HG03520 (cell line): Measurements from ENCODE around the gene PITPNM3.
"Not testable (repeated sequence)": the region's sequence is repeated elsewhere in the genome, so short reads cannot be mapped to it uniquely, and the experiment has no call there.

Experiments used
- ATAC-seq: cut with Tn5 transposase; IDR thresholded peaks from one replicate; pipeline ENCODE4 v1.9.1; 2021; ENCODE audit warnings: mild to moderate bottlenecking, moderate library complexity; ENCODE audit not compliant: unreplicated experiment

PITPNM3 gene

GRCh38 chr17:6556121-6557039 is at the start of gene PITPNM3:
TSS of gene PITPNM3 (minus strand) at chr17:6556555. CDS start at chr17:6556406, 149 bp downstream.
- no peak for ATAC-seq

GRCh38 chr17:6605142-6605541 is 48.8 kb upstream of the PITPNM3 start:
- ATAC-seq = no peak

- no peak for ATAC-seq
Measured at GRCh38 chr17:6603744-6604325, 47.5 kb upstream of the PITPNM3 start.

GRCh38 chr17:6602141-6602540 is 45.8 kb upstream of the PITPNM3 start:
- ATAC-seq = no peak

- ATAC-seq = no peak
Measured at GRCh38 chr17:6599364-6599763, 43.0 kb upstream of the PITPNM3 start.

GRCh38 chr17:6597727-6598126 is 41.4 kb upstream of the PITPNM3 start:
- ATAC-seq = no peak

GRCh38 chr17:6596941-6597340 is 40.6 kb upstream of the PITPNM3 start:
- ATAC-seq = no peak

GRCh38 chr17:6596511-6596910 is 40.2 kb upstream of the PITPNM3 start:
- ATAC-seq = no peak

- ATAC-seq = no peak
Measured at GRCh38 chr17:6596081-6596480, 39.7 kb upstream of the PITPNM3 start.

- not testable (repeated sequence) for ATAC-seq
Measured at GRCh38 chr17:6593371-6593770, 37.0 kb upstream of the PITPNM3 start.

- ATAC-seq = no peak
Measured at GRCh38 chr17:6592173-6592572, 35.8 kb upstream of the PITPNM3 start.

- no peak for ATAC-seq
Measured at GRCh38 chr17:6591599-6592158, 35.3 kb upstream of the PITPNM3 start.

- ATAC-seq = no peak
Measured at GRCh38 chr17:6589266-6589946, 33.1 kb upstream of the PITPNM3 start.

- no peak for ATAC-seq
Measured at GRCh38 chr17:6588165-6588564, 31.8 kb upstream of the PITPNM3 start.

- ATAC-seq = no peak
Measured at GRCh38 chr17:6587310-6587709, 31.0 kb upstream of the PITPNM3 start.

- no peak for ATAC-seq
Measured at GRCh38 chr17:6583411-6583810, 27.1 kb upstream of the PITPNM3 start.

GRCh38 chr17:6580625-6581024 is 24.3 kb upstream of the PITPNM3 start:
- ATAC-seq = no peak

- ATAC-seq = no peak
Measured at GRCh38 chr17:6578491-6578890, 22.1 kb upstream of the PITPNM3 start.

GRCh38 chr17:6577686-6578263 is 21.4 kb upstream of the PITPNM3 start:
- no peak for ATAC-seq

GRCh38 chr17:6576038-6576785 is 19.9 kb upstream of the PITPNM3 start:
- no peak for ATAC-seq
